Measurements from ENCODE around the gene LUZP2.

Gene LUZP2

DNA sequence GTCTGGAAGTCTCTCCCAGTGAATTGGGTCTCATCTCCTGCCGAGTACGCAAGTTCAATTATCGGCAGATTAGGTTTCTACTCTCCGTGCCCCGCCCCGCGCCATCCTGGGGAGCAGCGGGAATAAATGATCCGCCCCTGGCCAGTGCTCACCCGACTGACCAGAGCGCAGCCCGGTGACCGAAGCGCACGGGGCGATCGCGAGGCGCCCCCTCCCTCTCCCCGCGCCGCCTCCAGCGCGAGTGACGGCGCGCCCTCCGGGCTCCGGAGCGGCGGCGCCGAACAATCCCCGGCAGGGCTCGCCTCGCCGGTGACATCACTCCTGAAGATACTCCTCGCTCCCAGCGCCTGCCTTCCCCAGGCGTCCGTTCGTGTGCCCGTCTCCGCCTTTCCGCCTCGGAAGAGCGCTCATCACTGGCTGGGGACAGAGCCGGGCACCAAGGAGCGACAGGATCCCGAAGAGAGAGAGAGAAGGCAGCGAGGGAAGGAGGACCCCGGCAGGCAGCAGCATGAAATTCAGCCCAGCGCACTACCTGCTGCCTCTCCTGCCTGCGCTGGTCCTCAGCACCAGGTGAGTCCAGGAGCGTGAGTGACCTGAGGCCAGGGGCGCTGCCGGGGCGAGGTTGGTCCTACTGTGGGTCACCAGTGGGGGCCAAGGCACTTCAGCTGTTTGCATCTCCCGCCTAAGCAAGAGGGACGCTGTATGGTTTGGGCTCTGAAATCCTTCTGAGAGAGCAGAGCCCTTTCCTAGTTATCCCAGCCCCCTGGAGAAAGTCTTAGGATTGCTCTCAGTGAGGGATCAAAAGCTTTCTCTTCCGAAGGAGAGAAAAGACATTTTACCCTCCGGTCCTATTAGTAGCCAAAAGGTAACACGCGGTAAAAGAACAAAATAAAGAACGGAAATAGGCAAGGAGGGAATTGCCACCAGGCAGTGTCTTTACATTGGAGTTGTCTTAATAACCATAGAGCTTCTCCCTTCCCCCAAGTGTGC is at the start of gene LUZP2:
Gene LUZP2 (plus strand): TSS at position 318 of the 990 bp plus-strand sequence.
- in situ Hi-C loops (cut with MboI; ENCODE audit: low sequenced_read_pairs), result no loop called here

DNA sequence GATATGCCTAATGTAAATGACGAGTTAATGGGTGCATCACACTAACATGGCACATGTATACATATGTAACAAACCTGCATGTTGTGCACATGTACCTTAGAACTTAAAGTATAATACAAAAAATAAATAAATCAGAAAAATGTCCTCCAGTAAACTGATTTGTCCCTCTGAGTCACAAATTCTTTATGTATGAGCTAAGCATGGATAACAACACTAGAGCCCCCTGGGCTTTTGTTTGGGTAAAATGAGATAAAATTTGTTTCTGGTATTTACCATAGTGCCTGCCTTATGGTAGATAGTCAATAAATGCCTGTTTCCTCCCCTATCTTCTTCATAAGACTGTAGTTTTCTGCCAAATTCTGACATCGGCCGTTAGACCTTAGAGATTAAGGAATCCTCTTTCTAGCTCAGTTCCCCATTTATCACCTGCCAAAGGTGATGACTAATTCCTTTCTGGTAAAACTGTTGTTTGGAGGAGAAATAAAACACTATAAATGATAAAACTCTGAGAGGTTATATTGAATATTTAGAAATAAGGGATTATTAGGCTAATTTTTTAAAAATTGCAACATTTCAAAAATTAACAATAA is 43.6 kb upstream of the LUZP2 start:
- in situ Hi-C loops (cut with MboI; ENCODE audit: low sequenced_read_pairs), result no loop called here

DNA sequence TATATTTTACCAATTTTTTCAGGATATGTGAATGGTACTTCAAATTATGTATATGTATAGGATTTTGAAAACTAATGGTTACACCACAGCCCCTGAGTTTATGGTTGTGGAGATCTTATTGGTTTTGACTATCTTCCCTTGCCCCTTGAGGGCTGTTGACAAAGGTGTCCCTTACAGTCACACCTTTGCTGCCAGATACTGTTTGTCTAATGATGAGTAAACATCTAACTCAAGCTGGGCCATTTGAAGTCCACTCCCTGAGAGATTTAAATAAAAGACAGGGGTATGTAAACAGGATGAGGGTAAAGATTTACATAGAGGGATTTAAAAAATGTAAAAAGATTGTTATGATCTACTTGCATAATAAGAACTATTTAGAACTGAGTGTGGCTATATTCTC is 38.9 kb upstream of the LUZP2 start:
- in situ Hi-C loops (cut with MboI; ENCODE audit: low sequenced_read_pairs), result no loop called here

DNA sequence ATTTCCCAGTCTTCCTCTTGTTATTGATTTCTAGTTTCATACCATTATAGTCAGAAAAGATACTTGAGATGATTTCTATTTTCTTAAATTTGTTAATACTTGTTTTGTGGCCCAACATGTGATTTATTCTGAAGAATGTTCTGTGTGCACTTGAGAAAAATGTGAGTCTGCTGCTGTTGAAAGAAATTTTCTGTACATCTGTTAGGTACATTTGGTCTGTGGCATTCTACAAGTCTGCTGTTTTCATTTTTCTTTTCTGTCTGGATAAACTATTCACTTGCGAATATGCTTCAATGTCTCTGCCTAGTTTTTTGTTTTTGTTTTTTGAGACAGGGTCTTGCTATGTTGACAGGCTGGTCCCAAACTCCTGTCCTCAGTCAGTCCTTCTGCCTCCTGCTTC is 26.4 kb upstream of the LUZP2 start:
- in situ Hi-C loops (cut with MboI; ENCODE audit: low sequenced_read_pairs), result no loop called here

DNA sequence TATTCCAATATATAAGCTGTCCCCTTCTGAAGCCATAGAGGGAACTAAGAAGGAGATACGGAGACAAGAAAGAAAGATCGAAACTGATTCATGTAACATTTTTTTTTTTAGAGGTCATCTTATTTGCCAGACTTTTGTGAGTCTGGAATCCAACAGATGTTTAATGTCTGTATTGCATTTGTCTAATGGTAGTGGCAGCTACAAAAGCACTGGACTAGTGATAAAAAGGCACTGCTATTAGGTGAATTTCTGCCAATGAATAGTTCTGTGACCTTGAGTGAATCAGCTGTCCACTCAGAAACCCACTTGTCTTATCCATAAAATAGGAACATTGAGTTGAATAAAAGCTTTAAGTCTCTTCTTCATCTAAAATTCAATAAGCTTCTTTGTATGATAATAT is 25.8 kb upstream of the LUZP2 start:
- in situ Hi-C loops (cut with MboI; ENCODE audit: low sequenced_read_pairs), result no loop called here

DNA sequence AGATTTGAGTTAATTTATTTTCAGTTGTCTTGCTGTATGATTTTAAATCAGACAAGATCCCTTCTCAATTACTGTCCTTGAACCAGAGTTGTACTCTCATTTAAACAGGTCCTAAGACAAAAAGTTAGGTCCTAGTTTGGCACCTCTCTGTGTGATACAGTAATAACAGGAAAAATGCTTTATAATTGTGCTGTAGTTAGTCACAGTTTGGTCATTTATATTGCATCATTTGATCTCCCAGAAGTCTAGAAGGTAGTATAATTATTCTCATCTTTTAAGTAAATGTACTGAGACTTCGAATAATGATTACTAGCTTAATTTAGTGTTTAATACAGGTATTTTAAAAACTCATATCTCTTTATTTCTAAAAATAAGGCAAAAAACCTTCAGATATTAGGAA is 18.1 kb upstream of the LUZP2 start:
- in situ Hi-C loops (cut with MboI; ENCODE audit: low sequenced_read_pairs), result no loop called here

DNA sequence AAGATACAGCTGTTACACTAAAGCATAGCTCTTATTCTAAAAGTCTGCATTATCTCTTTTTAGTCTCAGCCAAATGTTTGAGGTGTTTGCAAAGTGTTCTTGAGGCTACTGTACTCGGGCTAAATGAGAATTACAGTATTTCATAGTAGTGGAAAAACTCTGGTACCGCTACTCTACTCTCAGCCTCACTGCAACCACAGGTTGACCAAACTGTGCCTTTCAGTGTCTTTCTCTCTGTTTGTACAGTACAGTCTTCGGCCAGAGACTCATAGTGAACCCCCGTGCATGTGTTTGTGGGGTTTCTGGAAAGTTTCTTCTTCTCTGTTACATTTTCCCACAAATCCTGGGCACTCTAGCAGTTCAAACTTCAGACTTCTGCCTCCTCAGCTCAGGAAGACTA is 7.4 kb upstream of the LUZP2 start:
- in situ Hi-C loops (cut with MboI; ENCODE audit: low sequenced_read_pairs), result no loop called here

DNA sequence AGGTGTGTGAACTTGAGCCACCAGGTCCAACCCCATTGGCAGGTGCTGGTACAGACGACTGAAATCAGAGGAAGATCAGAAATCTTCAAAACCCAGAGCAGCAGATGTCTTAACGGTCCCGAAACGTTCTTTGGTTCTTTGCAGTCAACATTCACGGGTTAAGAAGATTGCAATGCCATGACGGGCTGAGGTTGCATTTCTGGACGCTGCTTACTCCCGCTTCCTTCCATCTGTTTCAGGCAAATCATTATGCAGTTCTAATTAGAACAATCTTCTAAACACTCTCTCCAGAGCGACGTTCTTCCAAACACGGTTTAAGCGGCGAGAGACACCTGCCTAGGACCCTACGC is 492 bp upstream of the LUZP2 start:
- in situ Hi-C loops (cut with MboI; ENCODE audit: low sequenced_read_pairs), result no loop called here

DNA sequence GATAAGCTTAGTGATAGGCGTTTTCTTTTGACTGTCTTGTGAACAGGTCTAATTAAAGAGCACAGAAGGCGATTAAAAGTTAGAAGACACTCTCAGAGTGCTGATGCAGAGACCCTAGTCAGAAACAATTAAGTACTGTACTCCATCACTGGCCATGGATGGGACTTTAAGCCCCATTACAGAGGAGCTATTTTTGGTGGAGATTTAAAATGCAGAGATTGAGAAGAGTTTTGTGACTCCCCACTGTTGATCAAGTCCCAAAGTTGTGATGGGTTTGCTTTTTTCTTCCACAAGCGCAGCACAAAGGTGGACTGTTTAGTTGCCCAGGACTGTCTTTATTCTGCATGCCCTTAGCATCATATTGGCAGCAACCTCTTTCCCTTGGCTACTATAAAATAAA is 978 bp downstream of the LUZP2 start:
- in situ Hi-C loops (cut with MboI; ENCODE audit: low sequenced_read_pairs), result no loop called here

DNA sequence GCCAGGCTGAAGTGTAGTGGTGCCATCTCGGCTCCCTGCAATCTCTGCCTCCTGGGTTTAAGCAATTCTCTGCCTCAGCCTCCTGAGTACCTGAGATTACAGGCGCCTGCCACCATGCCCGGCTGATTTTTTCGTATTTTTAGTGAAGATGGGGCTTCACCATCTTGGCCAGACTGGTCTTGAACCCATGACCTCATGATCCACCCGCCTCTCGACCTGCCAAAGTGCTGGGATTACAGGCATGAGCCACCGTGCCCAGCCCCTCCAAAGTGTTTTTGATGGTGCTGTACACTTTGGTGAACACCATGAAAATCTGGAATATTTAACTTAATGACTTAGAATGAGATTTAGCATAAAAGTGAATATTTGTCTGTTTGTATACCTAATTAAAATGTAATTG is 5.6 kb downstream of the LUZP2 start:
- in situ Hi-C loops (cut with MboI; ENCODE audit: low sequenced_read_pairs), result no loop called here

DNA sequence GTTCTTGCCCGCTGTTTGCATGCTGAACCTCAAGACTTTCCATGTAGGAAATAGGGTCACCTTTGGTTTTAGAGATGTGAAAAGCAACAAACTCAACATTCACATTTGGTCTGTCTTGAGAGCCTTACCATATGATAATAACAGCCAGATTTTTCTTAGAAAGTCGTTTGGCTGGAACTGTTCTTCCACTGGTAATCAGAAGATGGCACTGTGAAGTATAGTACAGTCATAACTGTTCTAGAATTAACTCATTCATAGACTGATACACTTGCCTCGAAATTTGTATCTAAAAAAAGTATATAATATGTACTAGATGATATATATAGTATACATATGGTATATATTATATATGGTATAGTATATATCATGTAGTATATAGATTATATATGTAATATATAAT is 12.3 kb downstream of the LUZP2 start:
- in situ Hi-C loops (cut with MboI; ENCODE audit: low sequenced_read_pairs), result no loop called here

DNA sequence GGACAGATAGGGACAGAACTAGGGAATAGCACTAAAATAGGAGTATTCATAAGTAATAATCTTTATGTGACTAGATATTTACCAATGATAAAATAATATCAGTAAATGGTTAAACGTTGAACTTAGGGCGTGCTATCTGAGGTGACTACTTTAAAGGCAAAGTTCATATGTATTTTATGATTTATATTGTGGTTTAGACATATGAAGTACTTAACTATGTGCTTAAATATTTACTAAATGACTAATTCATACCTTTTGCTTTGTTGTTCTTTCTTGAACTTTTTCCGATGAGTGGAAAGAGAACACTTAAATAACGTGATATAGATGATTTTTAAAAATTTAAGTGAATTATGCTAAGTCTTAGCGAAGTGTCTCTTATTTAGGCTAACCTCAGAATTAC is 14.7 kb downstream of the LUZP2 start:
- in situ Hi-C loops (cut with MboI; ENCODE audit: low sequenced_read_pairs), result no loop called here

DNA sequence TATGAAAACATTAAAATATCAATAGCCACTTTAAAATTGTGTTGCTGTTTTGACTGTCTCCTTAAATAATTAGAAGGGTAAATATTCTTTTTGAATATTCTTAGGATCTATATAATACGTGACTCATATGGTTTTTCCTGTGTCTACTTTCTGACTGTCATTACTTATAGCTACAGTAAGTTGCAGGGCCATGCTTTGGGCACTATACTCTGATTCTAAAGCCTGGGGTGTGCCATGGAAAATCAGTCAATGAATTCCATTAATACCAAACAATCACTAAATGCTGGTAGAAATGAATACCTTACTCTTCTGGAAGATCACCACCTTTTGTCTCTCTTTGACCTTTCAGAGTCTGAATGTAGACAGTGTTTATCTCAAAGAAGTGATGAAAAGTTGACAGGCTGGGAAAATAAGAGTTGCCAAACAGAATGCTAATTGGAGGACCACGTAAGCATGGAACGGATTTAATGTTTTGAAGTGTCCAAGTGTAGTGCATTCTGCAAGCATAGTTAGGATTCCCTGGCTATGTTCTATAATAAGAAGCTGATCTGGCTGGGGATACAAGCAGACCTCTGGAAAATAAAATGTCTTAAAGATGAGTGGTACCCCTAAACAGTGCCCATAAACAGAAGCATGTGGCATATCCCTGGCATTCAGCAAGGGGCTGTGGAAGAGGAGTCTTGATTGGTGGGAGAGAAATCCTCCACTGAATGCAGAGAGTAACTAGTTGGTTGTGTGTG is 16.8 kb downstream of the LUZP2 start:
- in situ Hi-C loops (cut with MboI; ENCODE audit: low sequenced_read_pairs), result no loop called here

DNA sequence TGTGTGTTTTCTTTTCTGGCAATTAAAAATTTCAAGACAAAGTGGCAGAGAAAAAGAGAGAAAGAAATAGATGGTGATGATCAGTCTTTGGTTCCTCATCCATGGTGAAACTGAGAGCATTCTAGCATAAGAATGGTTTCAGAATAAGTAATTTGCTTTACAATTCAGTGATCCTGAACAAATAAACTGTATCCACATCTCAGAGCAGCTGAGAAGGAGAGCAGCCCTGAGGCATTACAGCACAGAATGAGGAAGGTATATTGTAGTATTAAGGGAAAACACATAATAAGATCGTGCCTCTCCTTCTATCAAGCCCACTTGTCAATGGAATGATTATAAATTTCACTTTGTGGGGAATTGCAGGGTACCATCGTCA is 17.4 kb downstream of the LUZP2 start:
- in situ Hi-C loops (cut with MboI; ENCODE audit: low sequenced_read_pairs), result no loop called here

DNA sequence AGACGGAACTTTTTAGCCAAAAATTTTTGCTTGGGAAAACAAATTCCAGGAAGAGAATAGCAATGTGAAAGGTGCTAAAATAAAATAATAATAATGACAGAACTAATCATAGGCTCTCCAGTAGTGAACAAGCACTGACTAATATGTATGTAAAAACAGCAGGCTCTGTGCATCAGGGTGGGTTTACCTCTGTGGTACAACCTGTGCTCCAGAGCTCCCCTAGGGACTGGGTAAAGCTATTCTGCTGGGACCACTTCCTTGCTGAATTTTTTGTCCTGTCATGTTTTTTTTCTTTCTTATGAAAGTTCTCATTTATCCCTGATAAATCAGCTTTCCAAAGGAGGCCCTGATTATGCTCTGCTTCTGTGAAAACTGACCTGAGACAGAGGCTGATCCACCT is 18.8 kb downstream of the LUZP2 start:
- in situ Hi-C loops (cut with MboI; ENCODE audit: low sequenced_read_pairs), result no loop called here

DNA sequence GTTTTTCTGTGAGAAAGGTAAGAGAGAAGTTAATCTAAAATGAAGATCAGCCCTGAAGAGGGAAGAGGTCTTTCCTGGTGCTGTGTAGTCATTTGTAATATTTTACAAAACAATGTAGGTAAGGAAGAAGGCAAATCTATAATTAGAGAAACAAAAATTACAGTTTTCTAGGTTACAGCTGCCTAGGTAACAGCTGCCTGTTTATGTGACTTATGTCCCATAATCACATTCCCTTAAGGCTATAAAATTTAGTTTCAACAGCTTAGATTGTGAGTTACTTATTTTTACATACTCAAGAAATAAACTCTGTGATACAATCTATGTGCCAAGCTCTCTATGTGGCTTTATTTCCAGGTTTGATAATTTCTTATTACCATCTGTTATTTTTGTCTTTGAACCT is 19.8 kb downstream of the LUZP2 start:
- in situ Hi-C loops (cut with MboI; ENCODE audit: low sequenced_read_pairs), result no loop called here

DNA sequence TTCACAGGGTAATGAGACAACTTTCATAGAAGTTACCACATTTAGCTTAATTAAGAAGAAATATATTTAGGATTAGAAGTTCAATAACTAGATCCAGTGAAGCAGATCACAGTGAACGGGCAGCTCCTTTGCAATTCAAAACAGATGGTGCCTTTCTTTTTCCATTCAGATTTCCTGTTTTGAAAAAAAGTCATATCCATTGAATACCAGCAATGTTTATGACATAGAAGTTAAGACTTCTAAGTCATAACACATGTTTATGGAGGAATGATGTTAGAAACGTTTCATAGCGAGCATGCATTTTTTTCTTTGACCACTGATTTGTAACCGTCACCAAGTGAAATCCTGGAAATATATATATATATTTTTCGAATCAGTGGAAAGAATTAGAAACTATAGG is 24.7 kb downstream of the LUZP2 start:
- in situ Hi-C loops (cut with MboI; ENCODE audit: low sequenced_read_pairs), result no loop called here

DNA sequence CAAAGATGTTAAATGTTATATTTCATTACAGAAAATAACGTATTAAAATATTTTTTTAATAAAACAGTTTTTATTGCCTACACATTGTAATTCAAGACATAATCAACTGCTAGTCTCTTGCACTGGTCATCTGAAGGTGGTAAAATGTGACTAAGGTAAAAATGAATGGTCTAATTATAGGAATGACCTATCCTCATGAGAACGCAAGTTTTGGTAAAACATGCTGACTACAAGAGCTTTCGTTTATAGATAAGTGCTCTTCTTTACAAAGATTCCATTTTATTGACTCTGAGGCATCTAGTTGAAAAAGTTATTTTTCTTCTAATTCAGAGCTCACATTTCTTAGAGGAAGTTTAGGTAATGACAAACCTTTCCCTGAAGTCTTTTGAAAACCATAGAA is 27.3 kb downstream of the LUZP2 start:
- in situ Hi-C loops (cut with MboI; ENCODE audit: low sequenced_read_pairs), result no loop called here

DNA sequence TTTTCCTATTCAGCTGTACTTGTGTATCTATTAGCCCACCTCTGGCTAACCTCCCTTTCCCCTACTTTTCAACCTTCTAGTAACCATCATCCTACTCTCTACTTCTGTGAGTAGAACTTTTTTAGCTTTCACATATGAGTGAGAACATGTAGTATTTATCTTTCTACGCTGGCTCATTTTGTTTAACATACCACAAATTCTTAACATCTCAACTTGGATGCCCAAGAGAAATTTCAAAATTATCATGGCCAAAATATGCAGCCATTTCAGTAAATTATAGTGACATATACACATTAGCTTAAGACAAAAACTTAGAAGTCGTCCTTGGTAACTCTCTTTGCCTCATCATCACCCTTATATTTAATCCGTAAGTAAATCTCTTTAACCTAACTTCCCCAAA is 34.7 kb downstream of the LUZP2 start:
- in situ Hi-C loops (cut with MboI; ENCODE audit: low sequenced_read_pairs), result no loop called here

DNA sequence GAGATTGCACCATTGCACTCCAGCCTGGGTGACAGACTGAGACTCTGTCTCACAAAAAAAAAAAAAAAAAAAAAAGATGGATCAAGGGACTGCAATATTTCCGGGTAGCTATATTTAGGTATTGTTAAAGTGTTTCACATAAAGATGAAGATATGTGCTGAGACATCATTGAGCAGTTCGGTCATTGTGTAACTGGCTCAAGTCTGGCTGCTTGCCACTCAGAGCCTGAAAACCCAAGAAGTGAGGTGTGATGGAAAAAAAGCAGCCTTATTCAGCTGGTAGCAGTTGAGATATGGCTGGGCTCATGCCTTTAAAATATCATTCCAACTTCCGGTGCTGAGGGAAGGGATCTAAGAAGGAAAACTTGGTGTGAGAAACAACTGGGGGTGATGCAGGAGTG is 46.9 kb downstream of the LUZP2 start:
- in situ Hi-C loops (cut with MboI; ENCODE audit: low sequenced_read_pairs), result no loop called here

DNA sequence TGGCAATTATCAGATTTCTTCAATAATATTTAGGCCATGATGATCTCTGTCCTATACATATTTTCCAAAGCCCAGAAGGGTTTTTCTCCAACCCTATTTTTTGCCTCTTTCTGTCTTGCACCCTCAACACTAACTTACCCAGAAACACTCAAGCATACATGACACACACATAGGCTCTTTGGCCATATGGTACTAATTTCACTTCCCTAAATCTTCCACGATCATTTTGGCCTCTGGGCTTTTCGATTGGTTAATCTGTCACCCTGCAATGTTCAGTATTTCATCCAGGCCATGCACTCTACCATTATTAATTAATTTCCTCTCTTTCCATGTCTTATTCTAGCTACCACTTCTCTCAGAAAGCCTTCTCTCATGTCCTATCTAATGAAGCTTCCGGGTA is 59.8 kb downstream of the LUZP2 start:
- in situ Hi-C loops (cut with MboI; ENCODE audit: low sequenced_read_pairs), result no loop called here

DNA sequence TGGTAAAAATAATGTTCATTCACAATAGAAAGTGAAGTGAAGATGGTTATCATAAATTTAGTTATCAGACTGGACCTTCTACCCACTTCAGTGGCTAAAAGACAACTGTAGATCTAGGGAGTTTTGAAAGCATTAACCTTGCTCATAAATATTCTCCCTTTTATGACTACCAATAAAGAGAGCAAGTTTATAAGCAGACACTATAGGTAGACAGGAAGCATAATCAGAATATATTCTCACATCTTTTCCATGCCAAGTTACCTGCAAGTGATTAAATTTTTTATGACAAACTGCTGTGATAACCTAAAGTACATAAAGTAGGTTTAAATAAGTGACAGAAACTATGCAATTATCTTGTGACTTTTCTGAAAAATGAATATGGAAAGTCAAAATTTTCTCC is 62.5 kb downstream of the LUZP2 start:
- in situ Hi-C loops (cut with MboI; ENCODE audit: low sequenced_read_pairs), result no loop called here
